ENCODE data around the gene CA10. TPM values are rescaled to one million over a fixed set of nuclear protein-coding genes. Genes with fewer than 3 reads are reported as not detected.

CA10 gene
- total RNA-seq, 2 donors from 2014 or later, result 0.91 TPM; not detected in 1

GRCh38 chr17:52030052-52030451 is 128.5 kb downstream of the CA10 start:
- Histone ChIP-seq H3K27me3 (replicated peaks; ENCODE audit: insufficient read depth) (no peaks in the 10 kb centered on the region), H3K36me3 (no peaks in the 10 kb centered on the region), H3K4me1 (replicated peaks) (no peaks in the 10 kb centered on the region), H3K9me3 (no peaks in the 10 kb centered on the region), H3K4me3 (no peak overlapping the region), H3K27ac (no peak overlapping the region)
- WGBS, result 38% methylated on average over 3 of the region's 3 CpGs
- no peak for DNase-seq (ENCODE audit: low spot score)
- intact Hi-C loops (cut with DNase I), result no loop called here
- TF ChIP-seq POLR2A (IDR thresholded peaks at IDR 0.05), result no peak
- TF ChIP-seq CTCF (IDR thresholded peaks at IDR 0.05), result no peak
- no peak for TF ChIP-seq POLR2AphosphoS5 (IDR thresholded peaks at IDR 0.05)

GRCh38 chr17:52027620-52028295 is 130.8 kb downstream of the CA10 start:
- H3K27ac ChIP-seq, result no peak overlapping the region
- no peak for DNase-seq (ENCODE audit: low spot score)
- no peaks in the 10 kb centered on the region for H3K27me3 ChIP-seq (replicated peaks; ENCODE audit: insufficient read depth)
- TF ChIP-seq POLR2AphosphoS5 (IDR thresholded peaks at IDR 0.05) (no peak), POLR2A (IDR thresholded peaks at IDR 0.05) (no peak), CTCF (IDR thresholded peaks at IDR 0.05) (no peak)
- H3K9me3 ChIP-seq, result no peaks in the 10 kb centered on the region
- intact Hi-C loops (cut with DNase I), result no loop called here
- H3K4me1 ChIP-seq (replicated peaks), result no peaks in the 10 kb centered on the region
- no peaks in the 10 kb centered on the region for H3K36me3 ChIP-seq
- no peak overlapping the region for H3K4me3 ChIP-seq

GRCh38 chr17:52027081-52027480 is 131.4 kb downstream of the CA10 start:
- Histone ChIP-seq H3K4me3 (no peak overlapping the region), H3K36me3 (no peaks in the 10 kb centered on the region), H3K27me3 (replicated peaks; ENCODE audit: insufficient read depth) (no peaks in the 10 kb centered on the region), H3K27ac (no peak overlapping the region), H3K9me3 (no peaks in the 10 kb centered on the region), H3K4me1 (replicated peaks) (no peaks in the 10 kb centered on the region)
- TF ChIP-seq POLR2AphosphoS5 (IDR thresholded peaks at IDR 0.05), result no peak
- no peak for TF ChIP-seq POLR2A (IDR thresholded peaks at IDR 0.05)
- no peak for TF ChIP-seq CTCF (IDR thresholded peaks at IDR 0.05)
- DNase-seq (ENCODE audit: low spot score), result no peak
- intact Hi-C loops (cut with DNase I), result no loop called here
- WGBS, result 93% methylated on average over 2 of the region's 2 CpGs

- DNase-seq (ENCODE audit: low spot score), result no peak
- no peaks in the 10 kb centered on the region for H3K36me3 ChIP-seq
- no peaks in the 10 kb centered on the region for H3K9me3 ChIP-seq
- TF ChIP-seq POLR2AphosphoS5 (IDR thresholded peaks at IDR 0.05), result no peak
- TF ChIP-seq POLR2A (IDR thresholded peaks at IDR 0.05), result no peak
- TF ChIP-seq CTCF (IDR thresholded peaks at IDR 0.05), result no peak
- no peak overlapping the region for H3K27ac ChIP-seq
- no peaks in the 10 kb centered on the region for H3K4me1 ChIP-seq (replicated peaks)
- 87% methylated on average over 2 of the region's 2 CpGs for WGBS
- no peak overlapping the region for H3K4me3 ChIP-seq
- H3K27me3 ChIP-seq (replicated peaks; ENCODE audit: insufficient read depth), result no peaks in the 10 kb centered on the region
- intact Hi-C loops (cut with DNase I), result no loop called here
These were observed 132.4 kb downstream of the CA10 start for GRCh38 chr17:52026075-52026474.

GRCh38 chr17:52025236-52025635 is 133.3 kb downstream of the CA10 start:
- no peaks in the 10 kb centered on the region for H3K27me3 ChIP-seq (replicated peaks; ENCODE audit: insufficient read depth)
- no peak overlapping the region for H3K4me3 ChIP-seq
- TF ChIP-seq POLR2AphosphoS5 (IDR thresholded peaks at IDR 0.05), result no peak
- TF ChIP-seq CTCF (IDR thresholded peaks at IDR 0.05), result no peak
- TF ChIP-seq POLR2A (IDR thresholded peaks at IDR 0.05), result no peak
- no peaks in the 10 kb centered on the region for H3K4me1 ChIP-seq (replicated peaks)
- H3K36me3 ChIP-seq, result no peaks in the 10 kb centered on the region
- intact Hi-C loops (cut with DNase I), result no loop called here
- no peaks in the 10 kb centered on the region for H3K9me3 ChIP-seq
- H3K27ac ChIP-seq, result no peak overlapping the region
- DNase-seq (ENCODE audit: low spot score), result no peak
